OCI-LY7 (cell line): ENCODE measurements around the gene ZNFX1. TPM values are rescaled to one million over a fixed set of nuclear protein-coding genes. Genes with fewer than 3 reads are reported as not detected.

ENCODE experiments used
- BruUV-seq: library from RNA; stranded (reverse); fragments of 400-500 nt; replicated peaks from 2 replicates; lab custom pipeline; 2021; lab: Mats Ljungman, UMichigan
- CTCF ChIA-PET: fragments of 300-600 bp; sonication (Branson Sonifier 250); formaldehyde crosslinking; loops from one replicate; lab custom pipeline; 2022; ENCODE audit warnings: antibody characterized with exemption; ENCODE audit not compliant: unreplicated experiment; lab: Charles Lee
- POLR2A ChIA-PET: fragments of 300-600 bp; sonication (Branson Sonifier 250); formaldehyde crosslinking; loops from one replicate; lab custom pipeline; 2022; ENCODE audit warnings: antibody characterized with exemption; lab: Charles Lee
- DNase-seq: peaks from one replicate; pipeline ENCODE4 v3.0.0-alpha.2; 2015; ENCODE audit warnings: low spot score
- H2AFZ ChIP-seq: fragments of 200-600 bp; sonication (generic), shearing (Covaris generic); 2 replicates; pipeline ENCODE4 v1.6.1; 2014; ENCODE audit warnings: mild to moderate bottlenecking, antibody characterized with exemption, low read length, moderate library complexity
- H3K27ac ChIP-seq: fragments of 200-600 bp; sonication (generic); 2 replicates; pipeline ENCODE4 v1.5.1; 2014; ENCODE audit warnings: mixed run types, low read depth, mild to moderate bottlenecking, moderate library complexity, low read length, inconsistent platforms; ENCODE audit not compliant: poor library complexity, severe bottlenecking
- H3K36me3 ChIP-seq: fragments of 200-600 bp; sonication (generic); 2 replicates; pipeline ENCODE4 v1.6.1; 2014; ENCODE audit warnings: mild to moderate bottlenecking, antibody characterized with exemption, low read length, moderate library complexity, mixed read lengths; ENCODE audit not compliant: insufficient read depth
- H3K4me1 ChIP-seq: fragments of 200-600 bp; sonication (generic); 2 replicates; pipeline ENCODE4 v1.5.1; 2014; ENCODE audit warnings: mild to moderate bottlenecking, low read length; ENCODE audit not compliant: insufficient read depth, poor library complexity, severe bottlenecking
- H3K4me2 ChIP-seq: fragments of 200-600 bp; sonication (generic); 2 replicates; pipeline ENCODE4 v1.6.1; 2014; ENCODE audit warnings: mild to moderate bottlenecking, low read length
- H3K4me3 ChIP-seq: fragments of 200-600 bp; sonication (generic); 2 replicates; pipeline ENCODE4 v1.5.1; 2014; ENCODE audit warnings: mild to moderate bottlenecking, low read depth, low read length; ENCODE audit not compliant: poor library complexity, severe bottlenecking
- H3K79me2 ChIP-seq: fragments of 200-600 bp; sonication (generic); 2 replicates; pipeline ENCODE4 v1.6.1; 2016; ENCODE audit warnings: low read depth, mild to moderate bottlenecking, low read length, moderate library complexity, mixed read lengths; ENCODE audit not compliant: insufficient read depth
- H3K9me2 ChIP-seq: fragments of 200-600 bp; sonication (generic); 2 replicates; pipeline ENCODE4 v1.6.1; 2016; ENCODE audit warnings: mild to moderate bottlenecking, low read length, mixed read lengths; ENCODE audit not compliant: insufficient read depth
- H3K9me3 ChIP-seq: fragments of 200-600 bp; sonication (generic); 2 replicates; pipeline ENCODE4 v1.6.1; 2014; ENCODE audit warnings: mild to moderate bottlenecking, mixed run types, low read length, mixed read lengths
- H4K20me1 ChIP-seq: fragments of 200-600 bp; sonication (generic); 2 replicates; pipeline ENCODE4 v1.6.1; 2014; ENCODE audit warnings: mild to moderate bottlenecking, antibody characterized with exemption, low read length, moderate library complexity, mixed read lengths; ENCODE audit not compliant: insufficient read depth
- CTCF ChIP-seq: fragments of 200-600 bp; sonication (generic); conservative IDR thresholded peaks from 2 replicates; pipeline ENCODE4 v1.5.1; 2014; ENCODE audit warnings: mild to moderate bottlenecking, antibody characterized with exemption, low read length, moderate library complexity, mixed read lengths
- EZH2phosphoT487 ChIP-seq: fragments of 200-600 bp; sonication (generic); IDR thresholded peaks from 2 replicates; pipeline ENCODE4 v1.6.1; 2018; ENCODE audit warnings: low read depth, borderline replicate concordance, mild to moderate bottlenecking, mixed run types, antibody characterized with exemption, low read length, moderate library complexity, mixed read lengths
- intact Hi-C: fragments of 100-400 bp; cut with micrococcal nuclease; formaldehyde crosslinking; loops from one replicate; pipeline ENCODE4 v1.10.0; 2022; ENCODE audit not compliant: unreplicated experiment
- total RNA-seq, 2 experiments: library from RNA; depleted of rRNA in 1 of 2; stranded (reverse); fragments of >200 nt in 1 of 2; shearing (Covaris generic) in 1 of 2; gene quantifications; 2 replicates each; pipeline ENCODE4 v1.2.3, GENCODE V29; 2014 to 2022

ZNFX1 gene
- total RNA-seq, 2 experiments from 2014 or later, result 15.1 to 17.6 TPM

GRCh38 chr20:49259799-49260198 lies 18.1 kb downstream of the ZNFX1 start:
- POLR2A ChIA-PET, result interaction anchor here (0.6 to 1.2 kb wide), 4 partner anchors 21 to 317 kb away, joined by 3 read pairs; no protein-coding TSS in a partner anchor
- CTCF ChIA-PET, result no interaction called here

GRCh38 chr20:49259284-49259683 lies 18.6 kb downstream of the ZNFX1 start:
- Histone ChIP-seq H3K36me3 (peaks cover 88% of the 10 kb centered on the region), H4K20me1 (no peaks in the 10 kb centered on the region), H3K4me3 (no peak overlapping the region), H3K9me3 (no peaks in the 10 kb centered on the region), H3K27ac (no peak overlapping the region), H2AFZ (no peak overlapping the region), H3K9me2 (no peaks in the 10 kb centered on the region), H3K4me2 (no peak overlapping the region), H3K79me2 (no peaks in the 10 kb centered on the region), H3K4me1 (no peaks in the 10 kb centered on the region)
- BruUV-seq, result no TSS peak
- no peak for DNase-seq
- intact Hi-C loops, result no loop called here
- TF ChIP-seq EZH2phosphoT487 (no peak), CTCF (no peak)
- ChIA-PET POLR2A (interaction anchor here (1.0 to 1.2 kb wide), 2 partner anchors 12 to 22 kb away, joined by 3 read pairs; no protein-coding TSS in a partner anchor), CTCF (no interaction called here)

More at GRCh38 chr20:49259799-49260198, 18.1 kb downstream of the ZNFX1 start:
- Histone ChIP-seq H3K79me2 (peaks cover 1% of the 10 kb centered on the region; the same call in 1 of the 2 replicates), H3K9me2 (no peaks in the 10 kb centered on the region), H3K4me2 (no peak overlapping the region), H3K9me3 (no peaks in the 10 kb centered on the region), H3K4me3 (no peak overlapping the region), H3K4me1 (no peaks in the 10 kb centered on the region), H3K27ac (no peak overlapping the region), H4K20me1 (no peaks in the 10 kb centered on the region), H3K36me3 (peaks cover 88% of the 10 kb centered on the region), H2AFZ (no peak overlapping the region)
- intact Hi-C loops, result no loop called here
- no TSS peak for BruUV-seq
- TF ChIP-seq EZH2phosphoT487 (no peak), CTCF (no peak)
- DNase-seq, result no peak

GRCh38 chr20:49256261-49256660 lies 21.6 kb downstream of the ZNFX1 start:
- ChIA-PET CTCF (no interaction called here), POLR2A (no interaction called here)
- intact Hi-C loops, result no loop called here
- H2AFZ ChIP-seq, result no peak overlapping the region
- H3K27ac ChIP-seq, result no peak overlapping the region
- no peaks in the 10 kb centered on the region for H3K4me1 ChIP-seq
- H3K9me3 ChIP-seq, result no peaks in the 10 kb centered on the region
- H3K36me3 ChIP-seq, result peaks cover 89% of the 10 kb centered on the region
- H4K20me1 ChIP-seq, result no peaks in the 10 kb centered on the region
- no peak for TF ChIP-seq EZH2phosphoT487
- no peak for TF ChIP-seq CTCF
- no peak overlapping the region for H3K4me2 ChIP-seq
- DNase-seq, result no peak
- H3K4me3 ChIP-seq, result no peak overlapping the region
- no TSS peak for BruUV-seq
- H3K9me2 ChIP-seq, result no peaks in the 10 kb centered on the region
- H3K79me2 ChIP-seq, result no peaks in the 10 kb centered on the region
